Loucy (cell line): ENCODE measurements around the gene ECM2.

ENCODE experiments used
- H2AFZ ChIP-seq: fragments of 200-600 bp; sonication (generic); 2 replicates; pipeline ENCODE4 v1.6.0; 2016; ENCODE audit warnings: antibody characterized with exemption, mild to moderate bottlenecking, low read length, moderate library complexity
- H3F3A ChIP-seq: fragments of 200-600 bp; 2 replicates; pipeline ENCODE4 v1.6.0; 2016; ENCODE audit warnings: antibody characterized with exemption, low read depth, mild to moderate bottlenecking
- H3K27me3 ChIP-seq: fragments of 200-600 bp; sonication (generic); 2 replicates; pipeline ENCODE4 v1.6.1; 2014; ENCODE audit warnings: low read length, mild to moderate bottlenecking; ENCODE audit not compliant: insufficient read depth, poor library complexity, severe bottlenecking
- H3K36me3 ChIP-seq: fragments of 200-600 bp; sonication (generic); 2 replicates; pipeline ENCODE4 v1.6.1; 2016; ENCODE audit warnings: low read length; ENCODE audit not compliant: insufficient read depth
- H3K4me1 ChIP-seq: fragments of 200-600 bp; sonication (generic); 2 replicates; pipeline ENCODE4 v1.5.1; 2014; ENCODE audit warnings: low read length, mild to moderate bottlenecking; ENCODE audit not compliant: insufficient read depth, poor library complexity, severe bottlenecking
- H3K4me2 ChIP-seq: fragments of 200-600 bp; sonication (generic); 2 replicates; pipeline ENCODE4 v1.6.0; 2014; ENCODE audit warnings: antibody characterized with exemption, low read length, low read depth, mild to moderate bottlenecking; ENCODE audit not compliant: poor library complexity, severe bottlenecking
- H3K4me3 ChIP-seq: fragments of 200-600 bp; sonication (generic); 2 replicates; pipeline ENCODE4 v1.5.1; 2014; ENCODE audit warnings: low read length, mild to moderate bottlenecking, mixed read lengths; ENCODE audit not compliant: poor library complexity, severe bottlenecking
- H3K79me2 ChIP-seq: fragments of 200-600 bp; sonication (generic); 2 replicates; pipeline ENCODE4 v1.6.1; 2014; ENCODE audit warnings: low read length; ENCODE audit not compliant: insufficient read depth
- H3K9ac ChIP-seq: fragments of 200-600 bp; sonication (generic); 2 replicates; pipeline ENCODE4 v1.6.0; 2014; ENCODE audit warnings: mild to moderate bottlenecking, low read depth, low read length, moderate library complexity; ENCODE audit not compliant: poor library complexity, severe bottlenecking
- H3K9me2 ChIP-seq: fragments of 200-600 bp; sonication (generic); replicated peaks from 2 replicates; pipeline ENCODE4 v1.6.1; 2016; ENCODE audit warnings: low read depth, low read length, mixed read lengths
- H3K9me3 ChIP-seq: fragments of 200-600 bp; sonication (generic); 2 replicates; pipeline ENCODE4 v1.6.1; 2014; ENCODE audit warnings: mild to moderate bottlenecking, antibody characterized with exemption, low read length, low read depth; ENCODE audit not compliant: insufficient read depth
- H4K20me1 ChIP-seq: fragments of 200-600 bp; sonication (generic); 2 replicates; pipeline ENCODE4 v1.6.0; 2014; ENCODE audit warnings: antibody characterized with exemption, low read length, mild to moderate bottlenecking; ENCODE audit not compliant: insufficient read depth, poor library complexity, severe bottlenecking
- CTCF ChIP-seq: fragments of 200-600 bp; sonication (generic); conservative IDR thresholded peaks from 2 replicates; pipeline ENCODE4 v1.5.1; 2014; ENCODE audit warnings: mild to moderate bottlenecking, antibody characterized with exemption, low read length
- EZH2phosphoT487 ChIP-seq: fragments of 200-600 bp; IDR thresholded peaks from 2 replicates; pipeline ENCODE4 v1.6.1; 2018; ENCODE audit warnings: antibody characterized with exemption, mild to moderate bottlenecking, moderate library complexity, borderline replicate concordance

ECM2 gene

GRCh38 chr9:92509050-92509449 lies 26.7 kb downstream of the ECM2 start:
- no peaks in the 10 kb centered on the region for H3K9me2 ChIP-seq
- H4K20me1 ChIP-seq = no peaks in the 10 kb centered on the region
- no peaks in the 10 kb centered on the region for H3K9me3 ChIP-seq
- no peak overlapping the region for H3K4me2 ChIP-seq
- peaks cover 8% of the 10 kb centered on the region for H3K4me1 ChIP-seq
- no peak overlapping the region for H2AFZ ChIP-seq
- H3K36me3 ChIP-seq = no peaks in the 10 kb centered on the region
- no peak overlapping the region for H3K9ac ChIP-seq
- H3K4me3 ChIP-seq = no peak overlapping the region
- H3F3A ChIP-seq = no peaks in the 10 kb centered on the region
- no peaks in the 10 kb centered on the region for H3K27me3 ChIP-seq
- no peaks in the 10 kb centered on the region for H3K79me2 ChIP-seq
- TF ChIP-seq EZH2phosphoT487 = no peak
- no peak for TF ChIP-seq CTCF

GRCh38 chr9:92508018-92508820 lies 27.6 kb downstream of the ECM2 start:
- H3K27me3 ChIP-seq = no peaks in the 10 kb centered on the region
- TF ChIP-seq CTCF (no peak), EZH2phosphoT487 (no peak)

GRCh38 chr9:92507496-92507895 lies 28.3 kb downstream of the ECM2 start:
- no peaks in the 10 kb centered on the region for H3K9me3 ChIP-seq
- no peaks in the 10 kb centered on the region for H3F3A ChIP-seq
- no peaks in the 10 kb centered on the region for H3K79me2 ChIP-seq
- no peak overlapping the region for H3K9ac ChIP-seq
- no peaks in the 10 kb centered on the region for H3K36me3 ChIP-seq
- H3K27me3 ChIP-seq = no peaks in the 10 kb centered on the region
- H3K4me2 ChIP-seq = no peak overlapping the region
- H3K4me1 ChIP-seq = peaks cover 8% of the 10 kb centered on the region
- no peaks in the 10 kb centered on the region for H4K20me1 ChIP-seq
- H3K4me3 ChIP-seq = no peak overlapping the region
- TF ChIP-seq EZH2phosphoT487 = no peak
- TF ChIP-seq CTCF = no peak
- H2AFZ ChIP-seq = no peak overlapping the region
- no peaks in the 10 kb centered on the region for H3K9me2 ChIP-seq

More at GRCh38 chr9:92508018-92508820, 27.6 kb downstream of the ECM2 start:
- H3K36me3 ChIP-seq = no peaks in the 10 kb centered on the region
- H3K9me2 ChIP-seq = no peaks in the 10 kb centered on the region
- no peaks in the 10 kb centered on the region for H3K79me2 ChIP-seq
- no peaks in the 10 kb centered on the region for H3F3A ChIP-seq
- H2AFZ ChIP-seq = no peak overlapping the region
- H3K9me3 ChIP-seq = no peaks in the 10 kb centered on the region
- H3K4me2 ChIP-seq = no peak overlapping the region
- peaks cover 8% of the 10 kb centered on the region for H3K4me1 ChIP-seq
- no peak overlapping the region for H3K9ac ChIP-seq
- no peak overlapping the region for H3K4me3 ChIP-seq
- no peaks in the 10 kb centered on the region for H4K20me1 ChIP-seq
